SU-DHL-6 (cell line): ENCODE measurements around the gene WDR36.

Source experiments
- EZH2phosphoT487 ChIP-seq: fragments of 200-600 bp; sonication (generic), shearing (Covaris generic); conservative IDR thresholded peaks from 2 replicates; pipeline ENCODE4 v1.6.1; 2018; ENCODE audit warnings: mild to moderate bottlenecking, antibody characterized with exemption, low read length, moderate library complexity, mixed read lengths
- TF ChIP-seq, protein P1 (sequence below): fragments of 200-600 bp; sonication (generic); IDR thresholded peaks from one replicate; pipeline ENCODE4 v1.5.1; 2017; ENCODE audit warnings: antibody characterized with exemption, mild to moderate bottlenecking, low read length, moderate library complexity; ENCODE audit not compliant: insufficient read depth, poor library complexity, severe bottlenecking

DNA sequence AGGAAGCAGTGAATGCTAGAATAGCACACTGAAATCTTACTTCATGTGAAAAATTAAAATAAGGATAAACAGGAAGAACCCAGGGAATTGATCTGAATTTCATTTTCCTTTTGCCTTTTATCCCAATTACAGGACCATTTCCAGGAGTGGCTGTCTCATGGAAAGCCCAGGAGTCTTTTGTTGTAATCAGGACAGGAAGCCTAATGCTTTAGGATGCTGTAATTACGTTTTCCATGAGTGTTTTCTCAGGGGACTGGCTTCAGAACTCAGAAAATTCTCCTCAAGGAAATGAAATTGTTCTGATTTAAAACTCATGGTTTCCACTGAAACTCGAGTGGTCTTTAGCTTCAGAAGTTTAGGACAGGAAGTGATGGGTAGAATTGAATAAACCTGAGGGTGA lies 75.4 kb downstream of the WDR36 start:
- TF ChIP-seq, protein P1, sequence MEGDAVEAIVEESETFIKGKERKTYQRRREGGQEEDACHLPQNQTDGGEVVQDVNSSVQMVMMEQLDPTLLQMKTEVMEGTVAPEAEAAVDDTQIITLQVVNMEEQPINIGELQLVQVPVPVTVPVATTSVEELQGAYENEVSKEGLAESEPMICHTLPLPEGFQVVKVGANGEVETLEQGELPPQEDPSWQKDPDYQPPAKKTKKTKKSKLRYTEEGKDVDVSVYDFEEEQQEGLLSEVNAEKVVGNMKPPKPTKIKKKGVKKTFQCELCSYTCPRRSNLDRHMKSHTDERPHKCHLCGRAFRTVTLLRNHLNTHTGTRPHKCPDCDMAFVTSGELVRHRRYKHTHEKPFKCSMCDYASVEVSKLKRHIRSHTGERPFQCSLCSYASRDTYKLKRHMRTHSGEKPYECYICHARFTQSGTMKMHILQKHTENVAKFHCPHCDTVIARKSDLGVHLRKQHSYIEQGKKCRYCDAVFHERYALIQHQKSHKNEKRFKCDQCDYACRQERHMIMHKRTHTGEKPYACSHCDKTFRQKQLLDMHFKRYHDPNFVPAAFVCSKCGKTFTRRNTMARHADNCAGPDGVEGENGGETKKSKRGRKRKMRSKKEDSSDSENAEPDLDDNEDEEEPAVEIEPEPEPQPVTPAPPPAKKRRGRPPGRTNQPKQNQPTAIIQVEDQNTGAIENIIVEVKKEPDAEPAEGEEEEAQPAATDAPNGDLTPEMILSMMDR, result no peak
- no peak for TF ChIP-seq EZH2phosphoT487
